GM23338 (cell line): Measurements from ENCODE around the gene SLX4IP.

Experiments
- CREB1 ChIP-seq: fragments of 250-450 bp; sonication (Bioruptor Pico); IDR thresholded peaks from 2 replicates; pipeline ENCODE4 v1.5.0; 2020; ENCODE audit warnings: low read depth, mild to moderate bottlenecking, moderate library complexity
- EZH2 ChIP-seq: fragments of 200-600 bp; sonication (generic); IDR thresholded peaks from one replicate; pipeline ENCODE4 v1.8.0; 2017; ENCODE audit warnings: antibody characterized with exemption, mild to moderate bottlenecking, low read depth; ENCODE audit not compliant: unreplicated experiment
- EZH2phosphoT487 ChIP-seq: fragments of 200-600 bp; sonication (generic); IDR thresholded peaks from one replicate; pipeline ENCODE4 v1.8.1; 2018; ENCODE audit warnings: antibody characterized with exemption; ENCODE audit not compliant: unreplicated experiment
- JUNB ChIP-seq: IDR thresholded peaks from one replicate; pipeline ENCODE4 v1.6.1; 2016; ENCODE audit warnings: antibody characterized with exemption; ENCODE audit not compliant: unreplicated experiment
- NANOG ChIP-seq: IDR thresholded peaks from 2 replicates; pipeline ENCODE4 v1.6.1; 2016; ENCODE audit warnings: antibody characterized with exemption, borderline replicate concordance
- POLR2AphosphoS5 ChIP-seq: IDR thresholded peaks from 2 replicates; pipeline ENCODE4 v1.6.1; 2016; ENCODE audit warnings: antibody characterized with exemption, low read depth
- TF ChIP-seq, protein P1 (sequence below), 2 experiments: fragments of 200-600 bp in 1 of 2; sonication (generic) in 1 of 2; conservative IDR thresholded peaks; 2 replicates each; pipeline versions ENCODE4 v1.5.1 to v1.6.1; 2016 to 2017; ENCODE audit warnings: antibody characterized with exemption in 2 of 2, low read depth in 2 of 2, mild to moderate bottlenecking in 2 of 2, moderate library complexity in 1 of 2
- TF ChIP-seq, protein P2 (sequence below): IDR thresholded peaks from one replicate; pipeline ENCODE4 v1.6.1; 2018; ENCODE audit warnings: antibody characterized with exemption; ENCODE audit not compliant: unreplicated experiment

DNA sequence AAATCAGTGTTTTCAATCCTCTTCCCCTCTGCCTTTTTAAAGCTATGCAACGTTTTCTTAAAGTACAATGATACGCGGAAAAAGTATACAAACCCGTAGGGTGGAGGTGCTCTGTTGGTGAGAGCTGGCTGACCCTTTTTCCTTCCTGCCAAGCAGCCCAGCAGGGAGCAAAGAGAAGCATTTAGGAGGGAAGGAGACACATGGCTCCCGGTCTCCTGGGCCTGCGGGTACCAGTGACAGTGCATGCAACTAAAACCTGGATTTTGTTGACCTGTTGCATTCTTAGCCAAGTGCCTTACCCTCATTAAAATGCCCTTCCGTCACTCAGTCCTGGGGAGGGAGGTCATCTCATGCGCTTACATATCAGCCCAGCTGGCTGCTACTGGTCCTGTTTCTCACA is 87.2 kb downstream of the SLX4IP start:
- TF ChIP-seq, protein P1, sequence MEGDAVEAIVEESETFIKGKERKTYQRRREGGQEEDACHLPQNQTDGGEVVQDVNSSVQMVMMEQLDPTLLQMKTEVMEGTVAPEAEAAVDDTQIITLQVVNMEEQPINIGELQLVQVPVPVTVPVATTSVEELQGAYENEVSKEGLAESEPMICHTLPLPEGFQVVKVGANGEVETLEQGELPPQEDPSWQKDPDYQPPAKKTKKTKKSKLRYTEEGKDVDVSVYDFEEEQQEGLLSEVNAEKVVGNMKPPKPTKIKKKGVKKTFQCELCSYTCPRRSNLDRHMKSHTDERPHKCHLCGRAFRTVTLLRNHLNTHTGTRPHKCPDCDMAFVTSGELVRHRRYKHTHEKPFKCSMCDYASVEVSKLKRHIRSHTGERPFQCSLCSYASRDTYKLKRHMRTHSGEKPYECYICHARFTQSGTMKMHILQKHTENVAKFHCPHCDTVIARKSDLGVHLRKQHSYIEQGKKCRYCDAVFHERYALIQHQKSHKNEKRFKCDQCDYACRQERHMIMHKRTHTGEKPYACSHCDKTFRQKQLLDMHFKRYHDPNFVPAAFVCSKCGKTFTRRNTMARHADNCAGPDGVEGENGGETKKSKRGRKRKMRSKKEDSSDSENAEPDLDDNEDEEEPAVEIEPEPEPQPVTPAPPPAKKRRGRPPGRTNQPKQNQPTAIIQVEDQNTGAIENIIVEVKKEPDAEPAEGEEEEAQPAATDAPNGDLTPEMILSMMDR (conservative IDR thresholded peaks at IDR 0.05; ENCODE audit: low read depth in 2 of 2) = no peak
- TF ChIP-seq EZH2 = no peak
- no peak for TF ChIP-seq POLR2AphosphoS5
- TF ChIP-seq CREB1 (CRISPR knock-in tag) = no peak
- TF ChIP-seq JUNB = no peak
- TF ChIP-seq EZH2phosphoT487 = no peak
- TF ChIP-seq, protein P2, sequence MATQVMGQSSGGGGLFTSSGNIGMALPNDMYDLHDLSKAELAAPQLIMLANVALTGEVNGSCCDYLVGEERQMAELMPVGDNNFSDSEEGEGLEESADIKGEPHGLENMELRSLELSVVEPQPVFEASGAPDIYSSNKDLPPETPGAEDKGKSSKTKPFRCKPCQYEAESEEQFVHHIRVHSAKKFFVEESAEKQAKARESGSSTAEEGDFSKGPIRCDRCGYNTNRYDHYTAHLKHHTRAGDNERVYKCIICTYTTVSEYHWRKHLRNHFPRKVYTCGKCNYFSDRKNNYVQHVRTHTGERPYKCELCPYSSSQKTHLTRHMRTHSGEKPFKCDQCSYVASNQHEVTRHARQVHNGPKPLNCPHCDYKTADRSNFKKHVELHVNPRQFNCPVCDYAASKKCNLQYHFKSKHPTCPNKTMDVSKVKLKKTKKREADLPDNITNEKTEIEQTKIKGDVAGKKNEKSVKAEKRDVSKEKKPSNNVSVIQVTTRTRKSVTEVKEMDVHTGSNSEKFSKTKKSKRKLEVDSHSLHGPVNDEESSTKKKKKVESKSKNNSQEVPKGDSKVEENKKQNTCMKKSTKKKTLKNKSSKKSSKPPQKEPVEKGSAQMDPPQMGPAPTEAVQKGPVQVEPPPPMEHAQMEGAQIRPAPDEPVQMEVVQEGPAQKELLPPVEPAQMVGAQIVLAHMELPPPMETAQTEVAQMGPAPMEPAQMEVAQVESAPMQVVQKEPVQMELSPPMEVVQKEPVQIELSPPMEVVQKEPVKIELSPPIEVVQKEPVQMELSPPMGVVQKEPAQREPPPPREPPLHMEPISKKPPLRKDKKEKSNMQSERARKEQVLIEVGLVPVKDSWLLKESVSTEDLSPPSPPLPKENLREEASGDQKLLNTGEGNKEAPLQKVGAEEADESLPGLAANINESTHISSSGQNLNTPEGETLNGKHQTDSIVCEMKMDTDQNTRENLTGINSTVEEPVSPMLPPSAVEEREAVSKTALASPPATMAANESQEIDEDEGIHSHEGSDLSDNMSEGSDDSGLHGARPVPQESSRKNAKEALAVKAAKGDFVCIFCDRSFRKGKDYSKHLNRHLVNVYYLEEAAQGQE = no peak
- TF ChIP-seq NANOG = no peak
